K562 (cell line): ENCODE measurements around the gene KDM4C. TPM values are rescaled to one million over a fixed set of nuclear protein-coding genes. Genes with fewer than 3 reads are reported as not detected.

ENCODE experiments used
- CHD7 ChIP-seq: fragments of 200-600 bp; sonication (generic); IDR thresholded peaks from one replicate; pipeline ENCODE4 v1.6.1; 2012; ENCODE audit warnings: mild to moderate bottlenecking, low read depth, low read length, inconsistent platforms
- TSHZ1 ChIP-seq: fragments of 250-450 bp; sonication (Bioruptor Pico); IDR thresholded peaks from 2 replicates; pipeline ENCODE4 v1.4.0; 2020; ENCODE audit warnings: mild to moderate bottlenecking, moderate library complexity
- ZNF143 ChIP-seq: sonication (generic); formaldehyde crosslinking; IDR thresholded peaks from 2 replicates; pipeline ENCODE4 v1.9.0; 2022; ENCODE audit warnings: mild to moderate bottlenecking, missing genetic modification reagents
- polyA plus RNA-seq, 8 experiments: library from polyadenylated mRNA; depleted of rRNA in 4 of 8; stranded (reverse) in 5 of 8; unstranded in 3 of 8; fragments of >200 nt; fragmentation: Nextera tagmentation in 2 of 8; fragmentation: Illumina TruSeq in 1 of 8; extraction: Ambion mirVana in 2 of 8; extraction: Trizol in 1 of 8; gene quantifications; 2 replicates each; pipeline versions ENCODE4 v1.2.1 to v1.2.3, GENCODE V29; 2011 to 2014; ENCODE audit warnings: inconsistent platforms in 1 of 8, missing spikeins in 1 of 8
- total RNA-seq, 7 experiments: library from RNA; depleted of rRNA in 6 of 7; stranded (reverse); fragments of >200 nt in 6 of 7; fragmentation: Illumina TruSeq in 2 of 7; extraction: Trizol in 2 of 7; gene quantifications; 2 replicates each; pipeline versions ENCODE4 v1.2.1 to v1.2.3, GENCODE V29; 2011 to 2021; ENCODE audit warnings: low replicate concordance in 1 of 7

The KDM4C gene
- total and polyA plus RNA-seq, 9 of the 15 experiments (the other 6 are each of a cell fraction or from before 2014, with no cell fraction given), result 5.4 to 17.0 (median 12.6) TPM

GRCh38 chr9:7033076-7034045 lies 275.6 kb downstream of the KDM4C start (continued):
- TF ChIP-seq CHD7 (no peak), TSHZ1 (CRISPR knock-in tag) (no peak), ZNF143 (no peak)
